ENCODE results near the gene PLTP. TPM values are rescaled to one million over a fixed set of nuclear protein-coding genes. Genes with fewer than 3 reads are reported as not detected.
A peak's percentile ranks its signal among the peaks of the same experiment; 100 is the strongest.

The PLTP gene
- total and polyA plus RNA-seq, 2 donors (not counting 3 experiments of a cell fraction or from before 2014, with no cell fraction given), result 62.1 to 118 TPM

DNA sequence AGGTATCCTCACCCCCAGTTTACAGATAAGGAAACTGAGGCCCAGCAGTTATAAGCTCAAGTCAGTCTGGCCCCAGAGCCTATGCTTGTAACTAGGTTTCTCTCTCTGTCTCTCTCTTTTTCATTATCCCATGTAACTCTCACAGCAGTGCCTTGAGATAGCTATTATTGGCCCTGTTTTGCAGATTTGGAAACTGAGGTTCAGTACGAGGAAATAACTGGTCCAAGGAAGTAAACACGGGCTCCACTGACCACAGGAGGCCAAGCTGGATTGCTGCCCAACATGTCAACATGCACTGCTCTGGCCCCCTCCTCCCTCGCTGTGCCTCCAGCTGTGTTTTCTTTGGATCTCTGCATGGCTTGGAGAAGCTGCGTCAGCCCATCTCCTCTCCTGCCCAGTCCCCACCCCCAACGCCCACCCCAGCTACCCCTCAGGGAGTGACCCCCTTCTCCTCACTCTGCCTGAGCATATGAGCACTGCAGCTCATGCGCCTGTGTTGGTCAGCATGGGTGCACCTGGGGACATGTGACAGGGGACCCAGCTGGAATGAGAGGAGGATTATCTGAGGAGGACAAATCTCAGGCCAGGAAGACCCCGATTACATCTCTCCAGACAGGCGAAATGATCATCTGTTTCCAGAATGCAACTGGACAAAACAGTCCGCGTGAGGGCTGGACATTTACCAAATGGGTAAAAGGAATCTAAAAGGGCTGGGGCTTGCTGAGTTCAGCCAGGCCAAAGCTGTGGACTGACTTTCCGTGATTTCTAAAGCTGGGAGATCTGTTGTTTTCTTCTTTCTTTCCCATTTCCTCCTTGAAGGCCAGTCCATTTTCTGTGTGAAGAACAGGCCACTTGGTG lies 7.8 kb upstream of the PLTP start:
- ChIA-PET POLR2A (interaction anchor here (0.6 to 2.5 kb wide), 3 partner anchors 15 to 1191 kb away, joined by 3 to 20 read pairs (median 8); partner anchors contain the start of gene PCIF1), CTCF (interaction anchor here (0.8 to 2.8 kb wide), 9 partner anchors 8 to 96 kb away, joined by 3 to 19 read pairs (median 4); partner anchors contain the start of genes PCIF1 and ZSWIM1)
- Histone ChIP-seq H3K4me1 (ENCODE audit: control insufficient read depth, extremely low read depth, insufficient read depth, low read length) (peaks cover 25% of the 10 kb centered on the region), H3K9me3 (replicated peaks; ENCODE audit: control insufficient read depth, insufficient read depth, low read length) (no peaks in the 10 kb centered on the region), H3K27me3 (ENCODE audit: control insufficient read depth in 2 of 2, insufficient read depth in 2 of 2, low read length in 2 of 2) (no peaks in the 10 kb centered on the region), H3K4me3 (replicated peaks in 1 of 3; ENCODE audit: insufficient read depth in 1 of 3, low read depth in 1 of 3, low read length in 3 of 3) (no peak overlapping the region), H3K9me1 (replicated peaks; ENCODE audit: control insufficient read depth, extremely low read depth, insufficient read depth, low read length) (no peaks in the 10 kb centered on the region), H3K4me2 (ENCODE audit: insufficient read depth, low read length) (no peak overlapping the region), H3K36me3 (ENCODE audit: control insufficient read depth in 2 of 2, extremely low read depth in 1 of 2, insufficient read depth in 2 of 2, low read length in 2 of 2) (no peaks in the 10 kb centered on the region), H2AFZ (ENCODE audit: low read depth, low read length) (peak overlapping the region; percentile 28), H3K27ac (ENCODE audit: insufficient read depth, low read depth, low read length) (peak overlapping the region; percentile 16), H4K20me1 (replicated peaks; ENCODE audit: control insufficient read depth, extremely low read depth, insufficient read depth, low read length) (no peaks in the 10 kb centered on the region), H3K9ac (replicated peaks; ENCODE audit: extremely low read depth, insufficient read depth, low read length) (no peak overlapping the region), H3K79me2 (ENCODE audit: control insufficient read depth, insufficient read depth, low read length) (no peaks in the 10 kb centered on the region)
- DNase-seq (ENCODE audit: low read depth, low spot score) (peak; percentile 94), FAIRE-seq (peak; percentile 84)
- no TSS peak for BruUV-seq (replicated peaks)
- peak; percentile 61 for TF ChIP-seq POLR2AphosphoS5 (IDR thresholded peaks at IDR 0.05; ENCODE audit: insufficient read depth, low read depth, low read length)
- TF ChIP-seq POLR2A (IDR thresholded peaks at IDR 0.05; ENCODE audit: low read depth, low read length), result no peak
- dilution Hi-C loops (cut with MboI; ENCODE audit: extremely low pct_ligation_motif_present, low sequenced_read_pairs) (no loop called here), intact Hi-C loops (cut with micrococcal nuclease) (loop anchor here (1.0 to 10.0 kb wide), 2 partner anchors 8 to 575 kb away; partner anchors contain the start of gene SDC4)

DNA sequence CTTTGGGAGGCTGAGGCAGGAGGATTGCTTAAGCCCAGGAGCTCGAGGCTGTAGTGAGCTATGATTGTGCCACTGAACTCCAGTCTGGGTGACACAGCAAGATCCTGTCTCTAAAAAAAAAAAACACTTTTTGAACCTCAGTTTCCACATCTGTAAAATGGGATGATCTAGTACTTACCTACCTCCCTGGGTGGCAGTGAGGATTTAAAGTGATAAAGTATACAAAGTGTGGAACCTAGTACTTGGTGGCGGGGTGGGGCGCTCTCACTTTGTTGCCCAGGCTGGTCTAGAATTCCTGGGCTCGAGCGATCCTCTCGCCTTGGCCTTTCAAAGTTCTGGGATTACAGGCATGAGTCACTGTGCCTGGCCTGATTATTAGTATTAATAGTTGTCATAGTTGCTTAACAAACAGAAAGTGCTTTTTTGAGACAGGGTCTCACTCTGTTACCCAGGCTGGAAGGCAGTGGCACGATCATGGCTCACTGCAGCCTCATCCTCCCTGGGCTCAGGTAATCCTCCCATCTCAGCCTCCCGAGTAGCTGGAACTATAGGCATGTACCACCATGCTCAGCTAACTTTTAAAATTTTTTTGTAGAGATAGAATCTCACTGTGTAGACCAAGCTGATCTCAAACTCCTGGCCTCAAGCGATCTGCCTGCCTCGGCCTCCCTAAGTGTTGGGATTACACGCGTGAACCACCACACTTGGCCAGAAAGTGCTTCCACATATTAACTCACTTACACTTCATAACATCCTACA lies 7.0 kb upstream of the PLTP start:
- Histone ChIP-seq H3K9me1 (replicated peaks; ENCODE audit: control insufficient read depth, extremely low read depth, insufficient read depth, low read length) (no peaks in the 10 kb centered on the region), H3K27ac (ENCODE audit: insufficient read depth, low read depth, low read length) (no peak overlapping the region), H3K36me3 (ENCODE audit: control insufficient read depth in 2 of 2, extremely low read depth in 1 of 2, insufficient read depth in 2 of 2, low read length in 2 of 2) (no peaks in the 10 kb centered on the region), H3K4me2 (ENCODE audit: insufficient read depth, low read length) (no peak overlapping the region), H3K4me3 (replicated peaks in 1 of 3; ENCODE audit: insufficient read depth in 1 of 3, low read depth in 1 of 3, low read length in 3 of 3) (no peak overlapping the region), H2AFZ (ENCODE audit: low read depth, low read length) (no peak overlapping the region), H3K4me1 (ENCODE audit: control insufficient read depth, extremely low read depth, insufficient read depth, low read length) (peaks cover 25% of the 10 kb centered on the region), H3K9ac (replicated peaks; ENCODE audit: extremely low read depth, insufficient read depth, low read length) (no peak overlapping the region), H3K79me2 (ENCODE audit: control insufficient read depth, insufficient read depth, low read length) (no peaks in the 10 kb centered on the region), H4K20me1 (replicated peaks; ENCODE audit: control insufficient read depth, extremely low read depth, insufficient read depth, low read length) (no peaks in the 10 kb centered on the region), H3K9me3 (replicated peaks; ENCODE audit: control insufficient read depth, insufficient read depth, low read length) (no peaks in the 10 kb centered on the region), H3K27me3 (ENCODE audit: control insufficient read depth in 2 of 2, insufficient read depth in 2 of 2, low read length in 2 of 2) (no peaks in the 10 kb centered on the region)
- dilution Hi-C loops (cut with MboI; ENCODE audit: extremely low pct_ligation_motif_present, low sequenced_read_pairs) (no loop called here), intact Hi-C loops (cut with micrococcal nuclease) (loop anchor here (1.0 to 10.0 kb wide), 2 partner anchors 8 to 574 kb away; partner anchors contain the start of gene SDC4)
- POLR2A ChIA-PET, result interaction anchor here (0.9 to 2.5 kb wide), 2 partner anchors 15 to 29 kb away, joined by 3 to 20 read pairs; partner anchors contain the start of gene PCIF1
- CTCF ChIA-PET, result interaction anchor here (1.0 to 2.8 kb wide), 5 partner anchors 9 to 51 kb away, joined by 4 to 19 read pairs (median 6); partner anchors contain the start of gene PCIF1
- DNase-seq (ENCODE audit: low read depth, low spot score) (no peak), FAIRE-seq (peak; percentile 43)
- no TSS peak for BruUV-seq (replicated peaks)
- TF ChIP-seq MYC (IDR thresholded peaks at IDR 0.05; ENCODE audit: low read depth, low read length), result no peak
- no peak for TF ChIP-seq GATA2 (IDR thresholded peaks at IDR 0.05; ENCODE audit: insufficient read depth, insufficient read length, low read depth, low read length)
- no peak for TF ChIP-seq POLR2AphosphoS5 (IDR thresholded peaks at IDR 0.05; ENCODE audit: insufficient read depth, low read depth, low read length)
- no peak for TF ChIP-seq JUN (IDR thresholded peaks at IDR 0.05; ENCODE audit: borderline replicate concordance, insufficient read depth, insufficient read length, low read depth)
- TF ChIP-seq, protein P1, sequence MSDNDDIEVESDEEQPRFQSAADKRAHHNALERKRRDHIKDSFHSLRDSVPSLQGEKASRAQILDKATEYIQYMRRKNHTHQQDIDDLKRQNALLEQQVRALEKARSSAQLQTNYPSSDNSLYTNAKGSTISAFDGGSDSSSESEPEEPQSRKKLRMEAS (IDR thresholded peaks at IDR 0.05; ENCODE audit: insufficient read depth, insufficient read length), result no peak
- no peak for TF ChIP-seq POLR2A (IDR thresholded peaks at IDR 0.05; ENCODE audit: low read depth, low read length)
- TF ChIP-seq FOS (IDR thresholded peaks at IDR 0.05; ENCODE audit: borderline replicate concordance, insufficient read depth, low read length), result no peak
- no peak for TF ChIP-seq EZH2 (IDR thresholded peaks at IDR 0.05; ENCODE audit: borderline replicate concordance, low read depth, low read length, severe bottlenecking)
- TF ChIP-seq, protein P2, sequence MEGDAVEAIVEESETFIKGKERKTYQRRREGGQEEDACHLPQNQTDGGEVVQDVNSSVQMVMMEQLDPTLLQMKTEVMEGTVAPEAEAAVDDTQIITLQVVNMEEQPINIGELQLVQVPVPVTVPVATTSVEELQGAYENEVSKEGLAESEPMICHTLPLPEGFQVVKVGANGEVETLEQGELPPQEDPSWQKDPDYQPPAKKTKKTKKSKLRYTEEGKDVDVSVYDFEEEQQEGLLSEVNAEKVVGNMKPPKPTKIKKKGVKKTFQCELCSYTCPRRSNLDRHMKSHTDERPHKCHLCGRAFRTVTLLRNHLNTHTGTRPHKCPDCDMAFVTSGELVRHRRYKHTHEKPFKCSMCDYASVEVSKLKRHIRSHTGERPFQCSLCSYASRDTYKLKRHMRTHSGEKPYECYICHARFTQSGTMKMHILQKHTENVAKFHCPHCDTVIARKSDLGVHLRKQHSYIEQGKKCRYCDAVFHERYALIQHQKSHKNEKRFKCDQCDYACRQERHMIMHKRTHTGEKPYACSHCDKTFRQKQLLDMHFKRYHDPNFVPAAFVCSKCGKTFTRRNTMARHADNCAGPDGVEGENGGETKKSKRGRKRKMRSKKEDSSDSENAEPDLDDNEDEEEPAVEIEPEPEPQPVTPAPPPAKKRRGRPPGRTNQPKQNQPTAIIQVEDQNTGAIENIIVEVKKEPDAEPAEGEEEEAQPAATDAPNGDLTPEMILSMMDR (IDR thresholded peaks at IDR 0.05; ENCODE audit: extremely low read depth in 1 of 2, insufficient read depth in 1 of 2, low read depth in 1 of 2, low read length in 2 of 2), result no peak
